ENCODE results near the gene IPPK.

IPPK gene

GRCh38 chr9:92685022-92685421 is 15.1 kb upstream of the IPPK start:
- DNase-seq, result no peak

GRCh38 chr9:92682269-92682668 is 12.3 kb upstream of the IPPK start:
- no peak for DNase-seq

- DNase-seq, result no peak
Observed at GRCh38 chr9:92680166-92681119, 10.5 kb upstream of the IPPK start.

- no peak for DNase-seq
Observed at GRCh38 chr9:92679413-92680165, 9.7 kb upstream of the IPPK start.

GRCh38 chr9:92671323-92671722 is 1.4 kb upstream of the IPPK start:
- no peak for DNase-seq

- DNase-seq, result no peak
Observed at GRCh38 chr9:92669527-92669889, 423 bp downstream of the IPPK start.

GRCh38 chr9:92668746-92669526 is 995 bp downstream of the IPPK start:
- DNase-seq, result no peak

GRCh38 chr9:92666912-92667532 is 2.9 kb downstream of the IPPK start:
- DNase-seq, result no peak

GRCh38 chr9:92666236-92666635 is 3.7 kb downstream of the IPPK start:
- no peak for DNase-seq

- no peak for DNase-seq
Observed at GRCh38 chr9:92665836-92666235, 4.1 kb downstream of the IPPK start.

GRCh38 chr9:92664394-92665152 is 5.4 kb downstream of the IPPK start:
- no peak for DNase-seq

GRCh38 chr9:92663951-92664350 is 6.0 kb downstream of the IPPK start:
- DNase-seq, result no peak

- no peak for DNase-seq
Observed at GRCh38 chr9:92663126-92663525, 6.8 kb downstream of the IPPK start.

GRCh38 chr9:92661743-92662142 is 8.2 kb downstream of the IPPK start:
- no peak for DNase-seq

GRCh38 chr9:92661127-92661526 is 8.8 kb downstream of the IPPK start:
- DNase-seq, result no peak

- no peak for DNase-seq
Observed at GRCh38 chr9:92660266-92660665, 9.7 kb downstream of the IPPK start.

GRCh38 chr9:92659601-92660000 is 10.3 kb downstream of the IPPK start:
- no peak for DNase-seq

GRCh38 chr9:92658611-92659010 is 11.3 kb downstream of the IPPK start:
- no peak for DNase-seq

- no peak for DNase-seq
Observed at GRCh38 chr9:92658176-92658575, 11.8 kb downstream of the IPPK start.

- DNase-seq, result no peak
Observed at GRCh38 chr9:92657296-92658094, 12.4 kb downstream of the IPPK start.

GRCh38 chr9:92656537-92656925 is 13.4 kb downstream of the IPPK start:
- no peak for DNase-seq
